Heart right ventricle (tissue), 16 donors: Measurements from ENCODE around the gene MELTF. TPM values are rescaled to one million over a fixed set of nuclear protein-coding genes. Genes with fewer than 3 reads are reported as not detected.

Experiments
- ATAC-seq, 8 donors: fragments of 200-7000 bp; cut with Tn5 transposase; one replicate each; pipeline ENCODE4 v1.9.1; 2020; ENCODE audit warnings: mild to moderate bottlenecking in 8 of 8, moderate library complexity in 8 of 8, moderate number of reproducible peaks in 1 of 8
- DNase-seq, 2 donors: peaks; one replicate each; pipeline ENCODE4 v3.0.0-alpha.2; 2020
- H3K27ac ChIP-seq, 10 donors: fragments of 200-600 bp; sonication (generic) in 2 of 10; one replicate each; pipeline versions ENCODE4 v1.5.0 to v1.8.0; 2020 to 2022; ENCODE audit warnings: mild to moderate bottlenecking in 3 of 10
- H3K27me3 ChIP-seq, 7 donors: fragments of 200-600 bp; one replicate each; pipeline ENCODE4 v1.8.0; 2021 to 2022; ENCODE audit warnings: mild to moderate bottlenecking in 2 of 7
- H3K36me3 ChIP-seq, 9 donors: fragments of 200-600 bp; sonication (generic) in 1 of 9; one replicate each; pipeline versions ENCODE4 v1.5.0 to v1.8.0; 2020 to 2022; ENCODE audit warnings: mild to moderate bottlenecking in 2 of 9
- H3K4me1 ChIP-seq, 9 donors: fragments of 200-600 bp; sonication (generic) in 1 of 9; one replicate each; pipeline versions ENCODE4 v1.5.0 to v1.8.0; 2020 to 2022; ENCODE audit warnings: mild to moderate bottlenecking in 4 of 9
- H3K4me3 ChIP-seq, 10 donors: fragments of 200-600 bp; sonication (generic) in 2 of 10; one replicate each; pipeline versions ENCODE4 v1.5.0 to v1.8.0; 2020 to 2022; ENCODE audit warnings: mild to moderate bottlenecking in 7 of 10, moderate library complexity in 2 of 10
- H3K9me3 ChIP-seq, 11 donors: fragments of 200-600 bp in 10 of 11; sonication (generic) in 2 of 11; one replicate each; pipeline versions ENCODE4 v1.5.0 to v1.8.0; 2013 to 2022; ENCODE audit warnings: mild to moderate bottlenecking in 2 of 11, control low read depth in 1 of 11, moderate library complexity in 1 of 11
- WGBS, 2 donors: extraction: QIAGEN DNeasy Blood & Tissue Kit; methylation state at CpG; one replicate each; pipeline ENCODE4 v1.1.7; 2013; ENCODE audit warnings: inconsistent platforms in 1 of 2; 5-methylcytosine and 5-hydroxymethylcytosine counted together
- intact Hi-C, 10 donors: fragments of 100-400 bp; cut with DNase I; formaldehyde crosslinking; loops; one replicate each; pipeline versions ENCODE4 v1.11.1 to v1.14.2; 2022
- polyA plus RNA-seq, 2 donors: library from polyadenylated mRNA; stranded (reverse); fragments of 200-250 nt; gene quantifications; one replicate each; pipeline ENCODE4 v1.2.3, GENCODE V29; 2013
- total RNA-seq, 10 donors: library from RNA; stranded (reverse); fragmentation: NEBNext Ultra II Directional in 3 of 10; extraction: Animal tissue kit (Norgen Biotek cat#: 25700) in 3 of 10; gene quantifications; one replicate each; pipeline versions ENCODE4 v1.2.1 to v1.2.4, GENCODE V29; 2021 to 2023
- TF ChIP-seq, protein P1 (sequence below), 9 donors: fragments of 200-600 bp; sonication (generic) in 2 of 9; IDR thresholded peaks; one replicate each; pipeline versions ENCODE4 v1.5.0 to v1.8.0; 2021 to 2022; ENCODE audit warnings: antibody characterized with exemption in 9 of 9, mild to moderate bottlenecking in 5 of 9, moderate library complexity in 1 of 9
- donor health status: Arrhythmogenic right ventricular cardiomyopathy.
- donor health status: ischemic (EF 13 %, LVEDD 7.1; RV severe dilation, severe dysfunction).
- donor health status: healthy with polysubstance abuse.
- donor health status: DM: no; HTN: yes; CAD: no.
- donor health status: DM: no; HTN: no; CAD: no.
- donor health status: ischemic (EF 25% LVEDD 6.9; RV normal size, moderate dysfunction).
- donor health status: ischemic (EF 25% LVEDD 5.7; RV mildly dilated, moderate dysfunction).
- donor health status: healthy.
- donor health status: DM: yes; HTN: yes; CAD: no.
- donor health status: Ischemic cardiomyopathy.
- donor health status: ischemic (EF 35%, LVEDD 5.7; RV mildly dilated, moderate dysfunction).
- donor health status: nonischemic (EF 11% LVEDD 7.7; RV severe dilation, severe dysfunction).
- donor health status: DM: yes; HTN: yes; CAD: no.
- donor health status: PGD.
- donor health status: ischemic (EF 29% LVEDD 5.4; RV normal size, mild dysfunction).
- donor health status: nonischemic (EF 23%, LVEDD 6.1; RV moderate dilation, normal function).

MELTF gene
- total and polyA plus RNA-seq, 12 donors, result 2.5 to 31.4 (median 6.8) TPM

DNA sequence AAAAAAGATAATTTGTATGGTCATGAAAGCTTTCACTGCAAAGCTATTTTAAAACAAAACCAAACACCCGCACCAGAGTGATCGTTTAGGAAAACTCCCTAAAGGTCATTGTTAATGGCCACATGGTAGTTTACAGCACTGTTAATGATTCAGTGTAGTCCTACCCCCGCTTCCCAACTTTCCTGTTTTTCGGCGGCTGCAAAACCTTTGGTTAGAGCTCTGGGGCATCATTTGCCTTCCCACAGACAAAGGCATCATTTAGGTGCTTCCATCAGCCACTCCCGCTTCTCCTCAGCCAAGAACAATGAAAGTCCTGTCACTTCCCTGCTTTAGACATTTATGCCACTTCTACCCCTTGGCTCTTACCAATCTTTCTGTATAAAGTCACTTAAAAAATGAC lies 10.6 kb downstream of the MELTF start:
- no peak overlapping the region for H3K4me3 ChIP-seq
- peaks cover 0 to 18% (median 10%) of the 10 kb centered on the region in 9 donors for H3K4me1 ChIP-seq
- H3K27me3 ChIP-seq, result peaks cover 0 to 21% (median 3%) of the 10 kb centered on the region in 7 donors
- H3K36me3 ChIP-seq, result no peaks in the 10 kb centered on the region
- DNase-seq (no peak), ATAC-seq (no peak)
- H3K9me3 ChIP-seq, result no peaks in the 10 kb centered on the region
- TF ChIP-seq, protein P1, sequence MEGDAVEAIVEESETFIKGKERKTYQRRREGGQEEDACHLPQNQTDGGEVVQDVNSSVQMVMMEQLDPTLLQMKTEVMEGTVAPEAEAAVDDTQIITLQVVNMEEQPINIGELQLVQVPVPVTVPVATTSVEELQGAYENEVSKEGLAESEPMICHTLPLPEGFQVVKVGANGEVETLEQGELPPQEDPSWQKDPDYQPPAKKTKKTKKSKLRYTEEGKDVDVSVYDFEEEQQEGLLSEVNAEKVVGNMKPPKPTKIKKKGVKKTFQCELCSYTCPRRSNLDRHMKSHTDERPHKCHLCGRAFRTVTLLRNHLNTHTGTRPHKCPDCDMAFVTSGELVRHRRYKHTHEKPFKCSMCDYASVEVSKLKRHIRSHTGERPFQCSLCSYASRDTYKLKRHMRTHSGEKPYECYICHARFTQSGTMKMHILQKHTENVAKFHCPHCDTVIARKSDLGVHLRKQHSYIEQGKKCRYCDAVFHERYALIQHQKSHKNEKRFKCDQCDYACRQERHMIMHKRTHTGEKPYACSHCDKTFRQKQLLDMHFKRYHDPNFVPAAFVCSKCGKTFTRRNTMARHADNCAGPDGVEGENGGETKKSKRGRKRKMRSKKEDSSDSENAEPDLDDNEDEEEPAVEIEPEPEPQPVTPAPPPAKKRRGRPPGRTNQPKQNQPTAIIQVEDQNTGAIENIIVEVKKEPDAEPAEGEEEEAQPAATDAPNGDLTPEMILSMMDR (IDR thresholded peaks at IDR 0.05), result no peak
- H3K27ac ChIP-seq, result no peak overlapping the region
- intact Hi-C loops, result no loop called here
- 59 to 75% methylated on average over 6 of the region's 6 CpGs for WGBS, 2 donors

DNA sequence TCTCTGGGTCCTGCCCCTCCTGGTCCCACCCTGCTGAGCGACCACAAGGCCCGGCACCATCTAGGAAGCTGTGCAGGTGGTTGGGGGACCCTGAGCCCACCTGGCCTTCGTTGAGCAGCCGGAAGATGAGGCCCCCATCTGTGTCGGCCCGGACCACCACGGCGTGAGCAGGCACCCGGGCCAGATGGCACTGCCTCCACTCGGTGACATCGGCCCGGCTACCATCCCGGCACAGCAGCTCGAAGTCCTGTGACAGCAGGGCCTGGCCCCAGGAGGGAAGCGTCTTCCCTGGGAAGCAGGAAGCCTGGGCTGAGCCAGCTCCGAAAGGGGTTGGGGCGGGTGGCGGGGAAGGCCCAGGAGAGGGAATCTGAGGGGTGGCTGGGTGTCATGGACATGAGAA lies 12.6 kb downstream of the MELTF start:
- Histone ChIP-seq H3K36me3 (no peaks in the 10 kb centered on the region), H3K4me1 (no peaks in the 10 kb centered on the region), H3K27me3 (peaks cover 0 to 3% (median 0%) of the 10 kb centered on the region in 7 donors), H3K9me3 (no peaks in the 10 kb centered on the region), H3K27ac (no peak overlapping the region), H3K4me3 (no peak overlapping the region)
- ATAC-seq (peak in 1 of 8 donors; percentile 7), DNase-seq (no peak)
- TF ChIP-seq, protein P1 (IDR thresholded peaks at IDR 0.05), result no peak
- WGBS, 2 donors, result 89% methylated on average over 18 of the region's 18 CpGs
- intact Hi-C loops, result no loop called here

DNA sequence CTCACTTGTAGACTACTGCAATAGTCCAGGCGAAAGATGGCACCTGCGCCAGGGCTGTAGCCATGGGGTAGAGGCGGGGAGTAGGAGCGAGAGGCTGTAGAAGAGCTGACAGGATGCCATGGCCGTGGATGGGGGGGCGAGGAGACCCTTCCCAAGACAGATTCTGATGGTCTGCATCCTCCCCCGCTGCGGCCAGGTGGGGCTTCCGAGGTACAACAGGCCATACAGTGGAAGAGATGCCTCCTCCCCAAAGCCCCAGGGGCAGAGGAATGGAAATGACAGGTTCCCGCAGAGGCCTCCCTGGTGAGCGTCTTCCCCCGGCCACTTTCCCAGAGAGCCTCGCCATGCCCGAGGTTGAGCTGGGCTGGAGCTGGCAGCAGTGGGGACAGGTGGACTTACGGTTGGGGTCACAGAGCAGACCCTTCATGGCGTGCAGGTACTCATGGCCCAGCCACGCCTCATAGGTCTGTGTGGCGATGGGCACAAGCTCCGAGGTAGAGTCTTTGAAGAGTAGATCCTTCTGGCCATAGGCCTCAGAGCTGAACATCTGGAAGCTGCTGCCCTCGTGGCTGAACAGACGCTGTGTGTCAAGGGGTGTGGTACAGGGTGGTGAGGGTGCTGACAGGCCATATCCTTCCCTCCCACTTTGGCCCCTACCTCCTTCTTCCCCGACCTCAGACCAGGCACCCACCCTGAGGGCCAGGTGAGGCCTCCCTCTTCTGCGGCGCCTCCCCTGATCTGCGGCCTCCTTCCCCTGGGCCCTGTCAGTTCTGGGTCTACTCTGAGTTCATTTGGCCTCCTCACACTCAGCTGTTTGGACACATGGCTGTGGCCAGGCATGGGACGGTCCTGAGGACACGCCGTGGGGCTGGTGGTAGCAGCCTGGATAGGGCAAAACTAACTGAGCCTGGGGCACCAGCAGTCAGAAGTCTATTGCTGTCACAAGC lies 13.6 kb downstream of the MELTF start:
- DNase-seq, result no peak
- Histone ChIP-seq H3K9me3 (no peaks in the 10 kb centered on the region), H3K27ac (no peak overlapping the region), H3K4me3 (no peak overlapping the region), H3K27me3 (peaks cover 0 to under 1% (median 0%) of the 10 kb centered on the region in 7 donors), H3K4me1 (peaks cover 0 to 4% (median 0%) of the 10 kb centered on the region in 9 donors), H3K36me3 (no peaks in the 10 kb centered on the region)
- peak in 3 of 8 donors; percentile 17 to 25 (median 22) for ATAC-seq
- intact Hi-C loops, result no loop called here
- 91 to 92% methylated on average over 28 of the region's 28 CpGs for WGBS, 2 donors
- TF ChIP-seq, protein P1 (IDR thresholded peaks at IDR 0.05), result no peak

DNA sequence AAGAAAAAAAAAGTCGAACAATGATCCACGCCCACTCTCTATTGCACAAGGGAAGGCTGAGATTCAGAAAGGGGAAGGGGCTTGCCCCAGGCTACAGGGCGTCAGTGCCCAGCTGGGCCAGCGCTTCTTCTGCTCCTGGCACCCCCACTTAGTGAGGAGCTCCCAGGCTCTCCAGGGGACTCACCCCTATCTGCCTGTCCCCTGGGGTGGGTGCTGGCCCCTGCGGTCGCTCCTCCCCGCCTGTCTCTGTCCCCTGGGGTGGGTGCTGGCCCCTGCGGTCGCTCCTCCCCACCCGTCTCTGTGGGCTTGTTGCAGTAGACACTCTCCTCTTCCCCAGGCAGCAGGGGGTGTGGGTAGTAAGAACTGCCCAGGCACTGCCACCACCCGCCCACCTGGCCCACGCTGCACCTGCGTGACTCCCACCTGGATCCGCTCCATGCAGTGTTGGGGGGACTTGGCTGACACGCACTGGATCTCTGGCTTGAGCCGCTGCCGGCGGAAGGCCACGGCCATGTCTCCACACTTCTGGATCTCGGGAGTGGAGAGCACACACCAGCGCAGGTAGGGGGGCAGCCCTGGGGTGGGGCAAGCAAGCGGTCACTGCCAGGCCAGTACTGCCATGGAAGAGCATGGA lies 14.6 kb downstream of the MELTF start:
- Histone ChIP-seq H3K36me3 (no peaks in the 10 kb centered on the region), H3K4me1 (peaks cover 0 to 8% (median 0%) of the 10 kb centered on the region in 9 donors), H3K27me3 (no peaks in the 10 kb centered on the region), H3K4me3 (no peak overlapping the region), H3K9me3 (no peaks in the 10 kb centered on the region), H3K27ac (no peak overlapping the region)
- ATAC-seq (peak in 1 of 8 donors; percentile 29), DNase-seq (no peak)
- TF ChIP-seq, protein P1 (IDR thresholded peaks at IDR 0.05), result no peak
- 93 to 95% methylated on average over 22 of the region's 22 CpGs for WGBS, 2 donors
- intact Hi-C loops, result no loop called here
